ENCODE results near the gene PTK7.

The PTK7 gene

DNA sequence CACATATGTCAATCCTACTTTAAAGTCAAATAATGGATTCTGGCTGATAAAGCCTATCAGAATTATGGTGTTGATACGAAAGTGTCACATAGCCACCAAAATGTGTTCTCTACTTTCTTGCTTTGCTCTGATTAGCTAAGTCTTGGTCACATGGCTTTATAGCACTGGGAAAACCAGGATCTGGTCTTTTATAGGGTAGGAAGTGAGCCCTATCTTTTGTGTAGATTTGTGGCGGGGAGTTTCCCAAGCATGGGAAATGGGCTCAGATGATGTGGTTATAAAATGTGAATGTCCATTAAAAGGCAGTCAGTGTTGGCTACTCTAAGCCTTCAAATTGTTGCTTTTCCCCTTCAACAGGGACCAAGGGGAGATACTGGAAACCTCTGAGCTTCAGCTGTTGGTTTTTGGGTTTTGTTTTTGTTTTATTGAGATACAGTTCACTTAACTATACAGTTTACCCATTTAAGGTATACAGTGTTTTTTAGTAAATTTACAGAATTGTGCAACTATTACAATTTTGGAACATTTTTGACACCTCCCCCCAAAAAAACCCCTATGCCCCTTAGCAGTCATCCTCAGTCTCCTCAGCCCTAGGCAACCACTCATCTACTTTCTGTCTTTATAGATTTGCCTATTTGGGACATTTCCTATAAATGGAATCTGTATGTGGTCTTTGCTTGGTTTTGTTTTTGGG is 42.5 kb upstream of the PTK7 start:
- no peak overlapping the region for H2BK15ac ChIP-seq (ENCODE audit: low read length)
- WGBS, 2 donors (ENCODE audit: extremely low coverage in 2 of 2, insufficient read length in 2 of 2, insufficient replicate concordance in 1 of 2): no CpG with 5 or more reads among the region's 2 CpGs
- H3K4me2 ChIP-seq (ENCODE audit: insufficient read depth, low read length, poor library complexity, severe bottlenecking): no peak overlapping the region
- H4K8ac ChIP-seq (ENCODE audit: low read depth, low read length): no peak overlapping the region
- no peak overlapping the region for H2AFZ ChIP-seq (ENCODE audit: low read length)
- no peak overlapping the region for H2AK5ac ChIP-seq (ENCODE audit: low read depth, low read length)
- no peak overlapping the region for H3K18ac ChIP-seq (ENCODE audit: low read length)
- H3K79me1 ChIP-seq (ENCODE audit: low read depth, low read length): peaks cover 4% of the 10 kb centered on the region
- H3K23ac ChIP-seq (ENCODE audit: low read depth, low read length, poor library complexity): no peak overlapping the region
- no peak for DNase-seq (ENCODE audit: low spot score)
- no peak overlapping the region for H3K4me3 ChIP-seq (ENCODE audit: low read length in 2 of 2)
- no peak overlapping the region for H3K4ac ChIP-seq (ENCODE audit: low read length)
- no peak overlapping the region for H3K27ac ChIP-seq (replicated peaks; ENCODE audit: low read length)
- H3K9me3 ChIP-seq (replicated peaks in 1 of 2; ENCODE audit: control insufficient read depth in 2 of 2, insufficient read depth in 1 of 2, low read depth in 1 of 2, low read length in 2 of 2): no peaks in the 10 kb centered on the region
- H2BK5ac ChIP-seq (ENCODE audit: low read length): no peak overlapping the region
- H2BK120ac ChIP-seq (ENCODE audit: low read depth, low read length): no peak overlapping the region
- no peak overlapping the region for H2BK12ac ChIP-seq (ENCODE audit: low read length)
- H3K14ac ChIP-seq (ENCODE audit: low read length): no peak overlapping the region
- H3K9ac ChIP-seq (ENCODE audit: low read depth, low read length, poor library complexity): no peak overlapping the region
- peaks cover 47 to 83% of the 10 kb centered on the region in 2 donors for H3K36me3 ChIP-seq (replicated peaks in 1 of 2; ENCODE audit: control insufficient read depth in 2 of 2, insufficient read depth in 2 of 2, low read length in 2 of 2)
- no peak overlapping the region for H4K91ac ChIP-seq (ENCODE audit: low read depth, low read length, poor library complexity)
- peaks cover 0 to 3% of the 10 kb centered on the region in 2 donors for H3K4me1 ChIP-seq (ENCODE audit: control insufficient read depth in 2 of 2, insufficient read depth in 1 of 2, low read depth in 1 of 2, low read length in 2 of 2)
- H3K27me3 ChIP-seq (ENCODE audit: control insufficient read depth in 3 of 3, insufficient read depth in 3 of 3, low read depth in 1 of 3, low read length in 3 of 3): no peaks in the 10 kb centered on the region

DNA sequence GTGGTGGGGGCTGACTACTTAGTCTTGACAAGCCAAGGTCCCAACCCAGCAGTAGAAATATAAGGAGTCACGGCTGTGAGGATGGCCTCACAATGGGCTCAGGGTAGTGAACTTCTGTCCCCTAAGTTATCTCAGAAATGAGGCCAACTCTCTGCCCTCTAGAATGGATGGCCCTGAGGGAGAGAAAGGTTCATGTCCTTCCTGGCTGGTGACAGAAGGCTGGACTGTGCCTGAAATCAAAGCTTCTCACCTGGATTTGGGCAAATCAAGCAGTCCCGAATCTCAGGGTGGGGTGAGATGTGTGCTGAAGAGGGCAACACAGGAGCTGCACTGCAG is 42.0 kb upstream of the PTK7 start:
- Histone ChIP-seq H3K27ac (replicated peaks; ENCODE audit: low read length) (no peak overlapping the region), H3K14ac (ENCODE audit: low read length) (no peak overlapping the region), H3K79me1 (ENCODE audit: low read depth, low read length) (peaks cover 4% of the 10 kb centered on the region), H3K9ac (ENCODE audit: low read depth, low read length, poor library complexity) (no peak overlapping the region), H3K4ac (ENCODE audit: low read length) (no peak overlapping the region), H2BK5ac (ENCODE audit: low read length) (no peak overlapping the region), H4K8ac (ENCODE audit: low read depth, low read length) (no peak overlapping the region), H2BK15ac (ENCODE audit: low read length) (no peak overlapping the region), H3K9me3 (replicated peaks in 1 of 2; ENCODE audit: control insufficient read depth in 2 of 2, insufficient read depth in 1 of 2, low read depth in 1 of 2, low read length in 2 of 2) (no peaks in the 10 kb centered on the region), H3K23ac (ENCODE audit: low read depth, low read length, poor library complexity) (no peak overlapping the region), H2AFZ (ENCODE audit: low read length) (no peak overlapping the region), H2BK12ac (ENCODE audit: low read length) (no peak overlapping the region), H3K36me3 (replicated peaks in 1 of 2; ENCODE audit: control insufficient read depth in 2 of 2, insufficient read depth in 2 of 2, low read length in 2 of 2) (peaks cover 47 to 83% of the 10 kb centered on the region in 2 donors), H3K4me1 (ENCODE audit: control insufficient read depth in 2 of 2, insufficient read depth in 1 of 2, low read depth in 1 of 2, low read length in 2 of 2) (peaks cover 0 to 3% of the 10 kb centered on the region in 2 donors), H2BK120ac (ENCODE audit: low read depth, low read length) (no peak overlapping the region), H3K4me2 (ENCODE audit: insufficient read depth, low read length, poor library complexity, severe bottlenecking) (no peak overlapping the region), H4K91ac (ENCODE audit: low read depth, low read length, poor library complexity) (no peak overlapping the region), H3K18ac (ENCODE audit: low read length) (no peak overlapping the region), H3K4me3 (ENCODE audit: low read length in 2 of 2) (no peak overlapping the region), H3K27me3 (ENCODE audit: control insufficient read depth in 3 of 3, insufficient read depth in 3 of 3, low read depth in 1 of 3, low read length in 3 of 3) (no peaks in the 10 kb centered on the region), H2AK5ac (ENCODE audit: low read depth, low read length) (no peak overlapping the region)
- DNase-seq (ENCODE audit: low spot score): no peak
- WGBS, 2 donors (ENCODE audit: extremely low coverage in 2 of 2, insufficient read length in 2 of 2, insufficient replicate concordance in 1 of 2): no CpG with 5 or more reads among the region's 2 CpGs

DNA sequence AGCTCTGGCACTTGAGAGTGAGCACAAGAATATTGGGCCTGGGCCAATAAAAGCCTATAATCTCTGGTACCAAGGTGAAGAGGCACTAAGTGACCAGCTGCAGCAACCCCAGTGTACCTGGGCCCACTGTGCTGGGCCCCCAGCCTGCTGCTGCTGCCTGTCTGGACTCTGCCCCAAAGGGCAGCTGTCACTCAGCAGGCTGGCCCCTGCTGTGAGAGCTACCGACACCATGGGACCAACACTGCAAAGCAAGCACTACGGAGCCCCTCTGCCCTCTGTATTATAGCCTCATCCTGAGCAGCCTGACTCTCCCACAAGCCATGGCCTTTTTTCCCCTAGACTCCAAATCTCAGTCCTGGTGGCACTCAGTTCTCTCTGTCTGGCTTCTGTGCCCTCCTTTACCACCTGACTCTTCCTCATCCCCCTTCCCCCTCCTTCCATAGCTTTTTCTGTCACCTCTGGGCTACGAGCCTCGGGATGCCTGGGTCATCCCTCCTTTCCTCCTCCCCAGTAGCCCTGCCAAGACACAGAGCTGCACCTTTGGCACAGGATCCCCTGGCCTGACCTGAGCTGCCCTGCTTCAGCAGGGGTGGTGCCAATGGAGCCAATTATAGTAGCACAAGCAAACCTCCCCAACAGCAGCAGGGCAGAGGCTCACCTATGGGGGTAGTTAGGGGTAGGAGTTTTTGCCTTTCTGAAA is 40.5 kb upstream of the PTK7 start:
- Histone ChIP-seq H3K36me3 (replicated peaks in 1 of 2; ENCODE audit: control insufficient read depth in 2 of 2, insufficient read depth in 2 of 2, low read length in 2 of 2) (peaks cover 50 to 83% of the 10 kb centered on the region in 2 donors), H3K14ac (ENCODE audit: low read length) (no peak overlapping the region), H3K9me3 (replicated peaks in 1 of 2; ENCODE audit: control insufficient read depth in 2 of 2, insufficient read depth in 1 of 2, low read depth in 1 of 2, low read length in 2 of 2) (no peaks in the 10 kb centered on the region), H2BK12ac (ENCODE audit: low read length) (no peak overlapping the region), H3K4me2 (ENCODE audit: insufficient read depth, low read length, poor library complexity, severe bottlenecking) (no peak overlapping the region), H3K79me1 (ENCODE audit: low read depth, low read length) (peaks cover 4% of the 10 kb centered on the region), H3K4ac (ENCODE audit: low read length) (no peak overlapping the region), H3K4me1 (ENCODE audit: control insufficient read depth in 2 of 2, insufficient read depth in 1 of 2, low read depth in 1 of 2, low read length in 2 of 2) (peaks cover 0 to 3% of the 10 kb centered on the region in 2 donors), H2BK5ac (ENCODE audit: low read length) (no peak overlapping the region), H2AFZ (ENCODE audit: low read length) (no peak overlapping the region), H3K27ac (replicated peaks; ENCODE audit: low read length) (no peak overlapping the region), H2BK15ac (ENCODE audit: low read length) (no peak overlapping the region), H4K91ac (ENCODE audit: low read depth, low read length, poor library complexity) (no peak overlapping the region), H3K4me3 (ENCODE audit: low read length in 2 of 2) (no peak overlapping the region), H3K9ac (ENCODE audit: low read depth, low read length, poor library complexity) (no peak overlapping the region), H4K8ac (ENCODE audit: low read depth, low read length) (no peak overlapping the region), H3K23ac (ENCODE audit: low read depth, low read length, poor library complexity) (no peak overlapping the region), H2AK5ac (ENCODE audit: low read depth, low read length) (no peak overlapping the region), H3K18ac (ENCODE audit: low read length) (no peak overlapping the region), H2BK120ac (ENCODE audit: low read depth, low read length) (no peak overlapping the region), H3K27me3 (ENCODE audit: control insufficient read depth in 3 of 3, insufficient read depth in 3 of 3, low read depth in 1 of 3, low read length in 3 of 3) (no peaks in the 10 kb centered on the region)
- no peak for DNase-seq (ENCODE audit: low spot score)
- WGBS, 2 donors (ENCODE audit: extremely low coverage in 2 of 2, insufficient read length in 2 of 2, insufficient replicate concordance in 1 of 2): no CpG with 5 or more reads among the region's 4 CpGs

DNA sequence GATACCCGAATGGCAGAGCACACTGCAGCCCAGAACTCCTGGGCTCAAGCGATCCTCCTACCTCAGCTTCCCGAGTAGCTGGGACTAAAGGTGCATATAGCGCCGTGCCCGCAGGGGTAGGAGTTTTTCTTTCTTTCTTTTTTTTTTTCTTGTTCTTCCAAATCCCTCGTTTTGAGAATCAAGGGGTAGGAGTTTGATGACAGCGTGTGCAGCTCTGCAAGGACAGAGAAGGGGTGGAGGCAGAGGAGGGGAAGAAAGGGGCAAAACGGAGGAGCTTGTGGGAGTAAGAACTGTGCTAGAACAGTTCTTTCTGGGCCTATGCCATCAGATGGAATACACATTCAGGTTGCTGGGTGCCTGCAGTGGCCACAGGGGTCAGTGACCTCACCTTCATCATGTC is 39.4 kb upstream of the PTK7 start:
- Histone ChIP-seq H2BK120ac (ENCODE audit: low read depth, low read length) (no peak overlapping the region), H3K9me3 (replicated peaks in 1 of 2; ENCODE audit: control insufficient read depth in 2 of 2, insufficient read depth in 1 of 2, low read depth in 1 of 2, low read length in 2 of 2) (no peaks in the 10 kb centered on the region), H3K4ac (ENCODE audit: low read length) (no peak overlapping the region), H3K36me3 (replicated peaks in 1 of 2; ENCODE audit: control insufficient read depth in 2 of 2, insufficient read depth in 2 of 2, low read length in 2 of 2) (peaks cover 53 to 87% of the 10 kb centered on the region in 2 donors), H4K8ac (ENCODE audit: low read depth, low read length) (no peak overlapping the region), H3K14ac (ENCODE audit: low read length) (no peak overlapping the region), H2BK5ac (ENCODE audit: low read length) (no peak overlapping the region), H3K4me2 (ENCODE audit: insufficient read depth, low read length, poor library complexity, severe bottlenecking) (no peak overlapping the region), H3K18ac (ENCODE audit: low read length) (no peak overlapping the region), H3K9ac (ENCODE audit: low read depth, low read length, poor library complexity) (no peak overlapping the region), H3K4me3 (ENCODE audit: low read length in 2 of 2) (no peak overlapping the region), H2BK15ac (ENCODE audit: low read length) (no peak overlapping the region), H4K91ac (ENCODE audit: low read depth, low read length, poor library complexity) (no peak overlapping the region), H2AFZ (ENCODE audit: low read length) (no peak overlapping the region), H3K4me1 (ENCODE audit: control insufficient read depth in 2 of 2, insufficient read depth in 1 of 2, low read depth in 1 of 2, low read length in 2 of 2) (peaks cover 0 to 3% of the 10 kb centered on the region in 2 donors), H3K23ac (ENCODE audit: low read depth, low read length, poor library complexity) (no peak overlapping the region), H3K79me1 (ENCODE audit: low read depth, low read length) (peaks cover 4% of the 10 kb centered on the region), H2BK12ac (ENCODE audit: low read length) (no peak overlapping the region), H2AK5ac (ENCODE audit: low read depth, low read length) (no peak overlapping the region), H3K27ac (replicated peaks; ENCODE audit: low read length) (no peak overlapping the region), H3K27me3 (ENCODE audit: control insufficient read depth in 3 of 3, insufficient read depth in 3 of 3, low read depth in 1 of 3, low read length in 3 of 3) (no peaks in the 10 kb centered on the region)
- WGBS, 2 donors (ENCODE audit: extremely low coverage in 2 of 2, insufficient read length in 2 of 2, insufficient replicate concordance in 1 of 2): no CpG with 5 or more reads among the region's 9 CpGs
- no peak for DNase-seq (ENCODE audit: low spot score)
